GM12878 (cell line): ENCODE data around the gene SCNM1.

Source experiments
- ATF7 ChIP-seq: fragments of 450-650 bp; IDR thresholded peaks from 2 replicates; pipeline ENCODE4 v1.6.1; 2016; ENCODE audit warnings: low read depth, mild to moderate bottlenecking
- CREB1 ChIP-seq: IDR thresholded peaks from 2 replicates; pipeline ENCODE4 v1.6.1; 2012; ENCODE audit warnings: low read depth, mild to moderate bottlenecking, inconsistent platforms
- CTCF ChIP-seq, 3 experiments: IDR thresholded peaks in 2 of 3; conservative IDR thresholded peaks in 1 of 3; 2 replicates each; pipeline ENCODE4 v1.5.1; 2011; ENCODE audit warnings: low read depth in 3 of 3, low read length in 3 of 3, mild to moderate bottlenecking in 3 of 3, control low read depth in 2 of 3, moderate library complexity in 2 of 3, inconsistent platforms in 1 of 3, mixed read lengths in 1 of 3; ENCODE audit not compliant: control insufficient read depth in 2 of 3, insufficient read depth in 1 of 3; ENCODE audit errors: extremely low read depth in 1 of 3
- EP300 ChIP-seq, 2 experiments: fragments of 150-350 bp in 1 of 2; IDR thresholded peaks; 2 replicates each; pipeline ENCODE4 v1.6.1; 2011 to 2012; ENCODE audit warnings: low read depth in 2 of 2, low read length in 2 of 2, borderline replicate concordance in 1 of 2, improper control_type of control experiment in 1 of 2, inconsistent platforms in 1 of 2; ENCODE audit not compliant: control insufficient read depth in 1 of 2
- KDM1A ChIP-seq: fragments of 200-600 bp; sonication (generic); IDR thresholded peaks from 2 replicates; pipeline ENCODE4 v1.6.1; 2016; ENCODE audit warnings: borderline replicate concordance
- MAX ChIP-seq: IDR thresholded peaks from 2 replicates; pipeline ENCODE4 v1.6.1; 2012; ENCODE audit warnings: low read depth, low read length, improper control_type of control experiment
- NFXL1 ChIP-seq: fragments of 450-650 bp; IDR thresholded peaks from 2 replicates; pipeline ENCODE4 v1.6.1; 2017; ENCODE audit warnings: antibody characterized with exemption, mild to moderate bottlenecking, borderline replicate concordance
- PKNOX1 ChIP-seq: fragments of 450-650 bp; IDR thresholded peaks from 2 replicates; pipeline ENCODE4 v1.6.1; 2016; ENCODE audit warnings: mild to moderate bottlenecking
- RAD51 ChIP-seq: fragments of 450-650 bp; IDR thresholded peaks from 2 replicates; pipeline ENCODE4 v1.6.1; 2016; ENCODE audit warnings: moderate library complexity, mild to moderate bottlenecking, inconsistent platforms
- SP1 ChIP-seq: IDR thresholded peaks from one replicate; pipeline ENCODE4 v1.6.1; 2011; ENCODE audit warnings: low read depth, low read length
- TAF1 ChIP-seq: IDR thresholded peaks from 2 replicates; pipeline ENCODE4 v1.6.1; 2011; ENCODE audit warnings: mild to moderate bottlenecking, low read depth, low read length, borderline replicate concordance
- USF2 ChIP-seq: IDR thresholded peaks from 2 replicates; pipeline ENCODE4 v1.6.1; 2011; ENCODE audit warnings: low read depth, low read length, improper control_type of control experiment, borderline replicate concordance

GRCh38 chr1:151189637-151190445 lies 23.9 kb downstream of the SCNM1 start, which contains the start of gene VPS72:
- TF ChIP-seq CTCF (IDR thresholded peaks at IDR 0.05 in 2 of 3, conservative IDR thresholded peaks at IDR 0.05 in 1 of 3; ENCODE audit: control insufficient read depth in 2 of 3, extremely low read depth in 1 of 3, insufficient read depth in 1 of 3, low read depth in 3 of 3, low read length in 3 of 3) (no peak), NFXL1 (no peak), KDM1A (no peak), MAX (peak; percentile 47; the same call in 1 of the 2 replicates), USF2 (no peak), SP1 (peak; percentile 87), EP300 (IDR thresholded peaks at IDR 0.05; ENCODE audit: borderline replicate concordance in 1 of 2, control insufficient read depth in 1 of 2, low read depth in 2 of 2, low read length in 2 of 2) (no peak; a peak in 1 of 4 replicates), RAD51 (peak; percentile 67), ATF7 (peak; percentile 56; the same call in 1 of the 2 replicates), TAF1 (peak; percentile 94), CREB1 (peak; percentile 73), PKNOX1 (no peak)
